Lung (tissue), 12 donors: ENCODE data around the gene LRRK2. TPM values are rescaled to one million over a fixed set of nuclear protein-coding genes. Genes with fewer than 3 reads are reported as not detected.
A peak's percentile ranks its signal among the peaks of the same experiment; 100 is the strongest.

Experiments used
- ATAC-seq: fragments of 200-7000 bp; cut with Tn5 transposase; one replicate; pipeline ENCODE4 v1.9.1; 2020; ENCODE audit warnings: moderate number of reproducible peaks; ENCODE audit not compliant: insufficient read depth, low FRiP score
- DNase-seq, 3 donors: peaks; one replicate each; pipeline ENCODE4 v3.0.0-alpha.2; 2013 to 2017
- H3K27ac ChIP-seq, 2 donors: one replicate each; pipeline ENCODE4 v1.5.1; 2013; ENCODE audit warnings: mild to moderate bottlenecking in 2 of 2, moderate library complexity in 2 of 2, control low read depth in 1 of 2, inconsistent platforms in 1 of 2, low read depth in 1 of 2, low read length in 1 of 2
- H3K27me3 ChIP-seq, 3 donors: one replicate each; pipeline ENCODE4 v1.5.1; 2013; ENCODE audit warnings: low read length in 2 of 3; ENCODE audit not compliant: control insufficient read depth in 3 of 3, insufficient read depth in 3 of 3
- H3K36me3 ChIP-seq, 4 donors: one replicate each; pipeline ENCODE4 v1.5.1; 2013; ENCODE audit warnings: low read length in 4 of 4, mild to moderate bottlenecking in 1 of 4, moderate library complexity in 1 of 4; ENCODE audit not compliant: control insufficient read depth in 4 of 4, insufficient read depth in 4 of 4
- H3K4me1 ChIP-seq, 5 donors: one replicate each; pipeline ENCODE4 v1.5.1; 2013; ENCODE audit warnings: low read length in 5 of 5, mild to moderate bottlenecking in 2 of 5, moderate library complexity in 1 of 5; ENCODE audit not compliant: control insufficient read depth in 5 of 5, insufficient read depth in 5 of 5
- H3K4me3 ChIP-seq: one replicate; pipeline ENCODE4 v1.5.1; 2013; ENCODE audit warnings: mild to moderate bottlenecking, control low read depth, moderate library complexity
- H3K9ac ChIP-seq, 2 donors: one replicate each; pipeline ENCODE4 v1.5.1; 2013; ENCODE audit warnings: low read length in 2 of 2, control low read depth in 1 of 2; ENCODE audit not compliant: insufficient read depth in 1 of 2
- H3K9me3 ChIP-seq, 4 donors: one replicate each; pipeline ENCODE4 v1.5.1; 2013; ENCODE audit warnings: low read length in 3 of 4, mild to moderate bottlenecking in 1 of 4, moderate library complexity in 1 of 4; ENCODE audit not compliant: control insufficient read depth in 4 of 4, insufficient read depth in 3 of 4
- CTCF ChIP-seq: IDR thresholded peaks from 2 replicates; pipeline ENCODE4 v1.5.1; 2012; ENCODE audit warnings: mild to moderate bottlenecking; ENCODE audit errors: control extremely low read depth, extremely low read depth
- WGBS, 2 donors: extraction: QIAGEN DNeasy Blood & Tissue Kit; methylation state at CpG; one replicate each; pipeline ENCODE4 v1.1.7; 2013; 5-methylcytosine and 5-hydroxymethylcytosine counted together
- polyA plus RNA-seq, 2 donors: library from polyadenylated mRNA; stranded (reverse); fragments of 200-250 nt; gene quantifications; one replicate each; pipeline ENCODE4 v1.2.1, GENCODE V29; 2013
- total RNA-seq, 2 donors: library from RNA; depleted of rRNA in 1 of 2; stranded (reverse); fragments of >200 nt in 1 of 2; gene quantifications; one replicate each; pipeline ENCODE4 v1.2.1, GENCODE V29; 2014 to 2021
- donor health status: control.
- donor health status: control.
- donor health status: Bipolar disorder and iron deficiency.
- donor health status: healthy.
- donor health status: DM: yes; HTN: yes; CAD: no.

The LRRK2 gene
- total and polyA plus RNA-seq, 4 donors: 74.3 to 276 (median 193) TPM

- peaks cover 0 to 9% (median 0%) of the 10 kb centered on the region in 4 donors for H3K9me3 ChIP-seq
- H3K27me3 ChIP-seq: peaks cover 0 to 4% (median 0%) of the 10 kb centered on the region in 3 donors
- H3K36me3 ChIP-seq: peaks cover 0 to 4% (median 0%) of the 10 kb centered on the region in 4 donors
- no peak overlapping the region for H3K9ac ChIP-seq
- H3K27ac ChIP-seq: no peak overlapping the region
- WGBS, 2 donors: 78 to 85% methylated on average over 1 of the region's 1 CpG
- no peak for ATAC-seq
- peaks cover 0 to 12% (median 0%) of the 10 kb centered on the region in 5 donors for H3K4me1 ChIP-seq
- TF ChIP-seq CTCF: no peak
- DNase-seq: no peak
- no peak overlapping the region for H3K4me3 ChIP-seq
These were observed 37.9 kb downstream of the LRRK2 start for GRCh38 chr12:40262657-40263056.

- Histone ChIP-seq H3K36me3 (peaks cover 0 to 4% (median 0%) of the 10 kb centered on the region in 4 donors), H3K27me3 (no peaks in the 10 kb centered on the region), H3K4me1 (peaks cover 0 to 5% (median 0%) of the 10 kb centered on the region in 5 donors), H3K27ac (no peak overlapping the region), H3K9ac (no peak overlapping the region), H3K4me3 (no peak overlapping the region), H3K9me3 (peaks cover 0 to 9% (median 0%) of the 10 kb centered on the region in 4 donors)
- DNase-seq: peak in 2 of 3 donors; percentile 5 to 13
- ATAC-seq: no peak
- no peak for TF ChIP-seq CTCF
- 62 to 64% methylated on average over 4 of the region's 4 CpGs for WGBS, 2 donors
These were observed 39.0 kb downstream of the LRRK2 start for GRCh38 chr12:40263616-40264409.

GRCh38 chr12:40271981-40272664 lies 47.3 kb downstream of the LRRK2 start:
- Histone ChIP-seq H3K27ac (no peak overlapping the region), H3K27me3 (no peaks in the 10 kb centered on the region), H3K4me3 (no peak overlapping the region), H3K4me1 (no peaks in the 10 kb centered on the region), H3K9me3 (no peaks in the 10 kb centered on the region), H3K9ac (no peak overlapping the region), H3K36me3 (peaks cover 0 to 3% (median 0%) of the 10 kb centered on the region in 4 donors)
- no peak for TF ChIP-seq CTCF
- 71 to 83% methylated on average over 6 of the region's 6 CpGs for WGBS, 2 donors
- DNase-seq (no peak), ATAC-seq (no peak)
